ENCODE measurements around the gene RBM10.
"Not testable (repeated sequence)": the region's sequence is repeated elsewhere in the genome, so short reads cannot be mapped to it uniquely, and the experiment has no call there.

Gene RBM10

GRCh38 chrX:47144626-47145394 lies at the start of gene RBM10, which contains the start of gene NDUFB11:
TSS of gene RBM10 (plus strand) at chrX:47145221. CDS start at chrX:47147482, 2,261 bp downstream.
TSS of gene NDUFB11 (minus strand) at chrX:47144702. CDS start at chrX:47144679, 23 bp downstream.
- peak; percentile 94 for DNase-seq (ENCODE audit: low read depth)

GRCh38 chrX:47097018-47097417 lies 48.0 kb upstream of the RBM10 start:
- no peak for DNase-seq (ENCODE audit: low read depth)

- DNase-seq (ENCODE audit: low read depth): no peak
These were observed 46.5 kb upstream of the RBM10 start for GRCh38 chrX:47098338-47099094.

GRCh38 chrX:47101206-47101605 lies 43.8 kb upstream of the RBM10 start:
- no peak for DNase-seq (ENCODE audit: low read depth)

GRCh38 chrX:47110936-47111615 lies 33.9 kb upstream of the RBM10 start:
- not testable (repeated sequence) for DNase-seq (ENCODE audit: low read depth)

GRCh38 chrX:47112316-47112954 lies 32.6 kb upstream of the RBM10 start:
- DNase-seq (ENCODE audit: low read depth): peak; percentile 54

GRCh38 chrX:47116551-47117110 lies 28.4 kb upstream of the RBM10 start:
- not testable (repeated sequence) for DNase-seq (ENCODE audit: low read depth)

- DNase-seq (ENCODE audit: low read depth): not testable (repeated sequence)
These were observed 20.6 kb upstream of the RBM10 start for GRCh38 chrX:47124466-47124865.

GRCh38 chrX:47129157-47129898 lies 15.7 kb upstream of the RBM10 start:
- peak; percentile 96 for DNase-seq (ENCODE audit: low read depth)

GRCh38 chrX:47129899-47130358 lies 15.1 kb upstream of the RBM10 start:
- DNase-seq (ENCODE audit: low read depth): no peak

GRCh38 chrX:47133493-47133892 lies 11.5 kb upstream of the RBM10 start:
- no peak for DNase-seq (ENCODE audit: low read depth)

- peak; percentile 9 for DNase-seq (ENCODE audit: low read depth)
These were observed 9.4 kb upstream of the RBM10 start for GRCh38 chrX:47135650-47136049.

GRCh38 chrX:47138171-47138570 lies 6.8 kb upstream of the RBM10 start:
- no peak for DNase-seq (ENCODE audit: low read depth)

- DNase-seq (ENCODE audit: low read depth): peak; percentile 29
These were observed 961 bp upstream of the RBM10 start for GRCh38 chrX:47143894-47144625.

- DNase-seq (ENCODE audit: low read depth): no peak
These were observed 537 bp downstream of the RBM10 start for GRCh38 chrX:47145395-47146120.

GRCh38 chrX:47146121-47146935 lies 1.3 kb downstream of the RBM10 start:
- no peak for DNase-seq (ENCODE audit: low read depth)

- no peak for DNase-seq (ENCODE audit: low read depth)
These were observed 2.2 kb downstream of the RBM10 start for GRCh38 chrX:47146936-47147859.
